Measurements from ENCODE around the gene SLC9A3. TPM values are rescaled to one million over a fixed set of nuclear protein-coding genes. Genes with fewer than 3 reads are reported as not detected.

SLC9A3 gene
- total and polyA plus RNA-seq, 7 donors, result 0.81 to 1.7 (median 1.2) TPM

DNA sequence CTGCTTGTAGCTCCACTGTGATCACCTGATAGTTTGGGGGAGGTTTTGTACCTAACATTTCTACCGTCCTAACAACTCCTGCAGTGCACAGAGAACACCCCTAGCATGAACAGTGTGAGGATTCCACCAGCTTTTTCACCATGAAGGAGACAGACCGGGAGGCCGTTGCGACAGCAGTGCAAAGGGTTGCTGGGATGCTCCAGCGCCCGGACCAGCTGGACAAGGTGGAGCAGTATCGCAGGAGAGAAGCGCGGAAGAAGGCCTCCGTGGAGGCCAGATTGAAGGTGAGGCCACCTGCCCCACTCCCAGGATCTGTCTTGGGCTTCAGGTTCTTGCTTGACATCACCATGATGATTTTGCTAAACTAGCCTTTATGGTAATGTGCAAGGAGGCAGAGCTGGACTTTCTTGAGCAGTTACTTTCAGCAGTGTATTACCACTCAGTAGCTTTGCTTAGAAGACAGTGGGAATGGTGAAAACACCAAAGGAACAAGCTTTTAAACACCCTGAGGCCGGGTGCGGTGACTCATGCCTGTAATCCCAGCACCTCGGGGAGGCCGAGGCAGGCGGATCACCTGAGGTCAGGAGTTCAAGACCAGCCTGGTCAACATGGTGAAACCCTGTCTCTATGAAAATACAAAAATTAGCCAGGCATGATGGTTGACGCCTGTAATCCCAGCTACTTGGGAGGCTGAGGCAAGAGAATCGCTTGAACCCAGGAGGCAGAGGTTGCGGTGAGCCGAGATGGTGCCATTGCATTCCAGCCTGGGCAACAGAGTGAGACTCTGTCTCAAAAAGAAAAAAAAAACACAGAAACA is 78.0 kb downstream of the SLC9A3 start:
- no peak overlapping the region for H3K4me3 ChIP-seq
- TF ChIP-seq CTCF (IDR thresholded peaks at IDR 0.05), result no peak
- intact Hi-C loops (cut with DNase I), result loop anchor here in 1 of 2 donors (10.0 kb wide), 1 partner anchor 459 kb away; no protein-coding TSS in a partner anchor
- H3K9me3 ChIP-seq, result peaks cover under 1% of the 10 kb centered on the region
- peaks cover 17% of the 10 kb centered on the region for H3K4me1 ChIP-seq
- ATAC-seq (no peak), DNase-seq (peak in 1 of 2 donors; percentile 35)
- WGBS, 3 donors, result 88 to 91% (median 88%) methylated on average over 18 to 19 of the region's 19 CpGs
- peaks cover 4 to 52% of the 10 kb centered on the region in 2 donors for H3K36me3 ChIP-seq (ENCODE audit: insufficient read depth in 1 of 2, low read depth in 1 of 2)
- H3K27ac ChIP-seq, result no peak overlapping the region
- no peaks in the 10 kb centered on the region for H3K27me3 ChIP-seq (ENCODE audit: insufficient read depth in 3 of 3, low read length in 2 of 3)

- ATAC-seq (no peak), DNase-seq (peak in 1 of 2 donors; percentile 3)
- Histone ChIP-seq H3K36me3 (ENCODE audit: insufficient read depth in 1 of 2, low read depth in 1 of 2) (peaks cover 4 to 45% of the 10 kb centered on the region in 2 donors), H3K27ac (no peak overlapping the region), H3K4me3 (no peak overlapping the region), H3K27me3 (ENCODE audit: insufficient read depth in 3 of 3, low read length in 2 of 3) (no peaks in the 10 kb centered on the region), H3K4me1 (peaks cover 17% of the 10 kb centered on the region), H3K9me3 (no peaks in the 10 kb centered on the region)
- TF ChIP-seq CTCF (IDR thresholded peaks at IDR 0.05), result no peak
- WGBS, 3 donors, result 88 to 96% (median 89%) methylated on average over 9 to 10 of the region's 10 CpGs
- intact Hi-C loops (cut with DNase I), result loop anchor here in 1 of 2 donors (10.0 kb wide), 1 partner anchor 459 kb away; no protein-coding TSS in a partner anchor
Observed at GRCh38 chr5:445591-445990, 78.7 kb downstream of the SLC9A3 start.

- ATAC-seq (no peak), DNase-seq (peak in 1 of 2 donors; percentile 35)
- 77 to 85% (median 79%) methylated on average over 8 of the region's 8 CpGs for WGBS, 3 donors
- H3K36me3 ChIP-seq (ENCODE audit: insufficient read depth in 1 of 2, low read depth in 1 of 2), result peaks cover 4 to 32% of the 10 kb centered on the region in 2 donors
- intact Hi-C loops (cut with DNase I), result loop anchor here in 1 of 2 donors (10.0 kb wide), 1 partner anchor 461 kb away; no protein-coding TSS in a partner anchor
- H3K27ac ChIP-seq, result peak overlapping the region; percentile 87
- no peaks in the 10 kb centered on the region for H3K27me3 ChIP-seq (ENCODE audit: insufficient read depth in 3 of 3, low read length in 2 of 3)
- H3K4me1 ChIP-seq, result peaks cover 17% of the 10 kb centered on the region
- H3K9me3 ChIP-seq, result no peaks in the 10 kb centered on the region
- no peak for TF ChIP-seq CTCF (IDR thresholded peaks at IDR 0.05)
- H3K4me3 ChIP-seq, result peak overlapping the region; percentile 88
Observed at GRCh38 chr5:444226-444625, 80.0 kb downstream of the SLC9A3 start.

DNA sequence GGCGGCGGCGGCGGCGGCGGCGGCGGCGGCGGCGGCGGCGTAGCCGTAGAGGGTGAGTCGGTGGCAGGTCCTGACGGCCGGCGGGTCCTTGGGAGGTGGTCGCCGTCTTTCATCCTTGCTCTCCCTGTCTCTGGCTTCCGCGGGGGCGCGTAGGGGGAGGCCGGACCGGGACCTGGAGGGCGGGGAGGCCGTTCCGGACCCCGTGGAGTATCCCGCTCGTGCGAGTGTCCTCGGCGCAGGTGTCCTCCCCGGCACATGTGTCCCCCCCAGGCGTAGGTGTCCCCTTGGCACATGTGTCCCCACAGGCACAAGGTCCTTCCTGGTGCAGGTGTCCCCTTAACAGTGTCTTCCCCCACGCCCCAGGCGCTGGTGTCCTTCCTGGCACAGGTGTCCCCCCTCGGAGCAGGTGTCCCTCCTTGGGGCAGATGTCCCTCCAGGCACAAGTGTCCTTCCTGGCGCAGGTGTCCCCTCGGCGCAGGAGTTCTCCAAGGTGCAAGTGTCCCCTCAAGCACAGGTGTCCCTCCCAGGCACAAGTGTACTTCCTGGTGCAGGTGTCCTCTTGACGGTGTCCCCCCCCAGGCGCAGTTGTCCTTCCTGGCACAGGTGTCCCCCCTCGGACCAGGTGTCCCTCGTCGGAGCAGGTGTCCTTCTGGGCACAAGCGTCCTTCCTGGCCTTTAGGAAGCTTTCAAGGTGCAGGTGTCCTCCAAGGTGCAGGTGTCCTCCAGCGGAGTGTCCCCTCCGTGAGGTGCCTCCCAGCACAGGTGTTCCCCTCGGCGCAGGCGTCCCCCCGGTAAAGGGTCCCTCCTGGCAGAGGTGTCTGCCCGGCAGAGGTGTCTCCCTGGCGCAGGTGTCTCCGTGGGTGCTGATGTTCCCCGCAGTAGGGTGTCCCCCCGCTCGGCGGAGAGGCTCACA is 80.8 kb downstream of the SLC9A3 start:
- H3K9me3 ChIP-seq, result no peaks in the 10 kb centered on the region
- TF ChIP-seq CTCF (IDR thresholded peaks at IDR 0.05), result no peak
- intact Hi-C loops (cut with DNase I), result loop anchor here in 1 of 2 donors (10.0 kb wide), 1 partner anchor 461 kb away; no protein-coding TSS in a partner anchor
- peak overlapping the region; percentile 87 for H3K27ac ChIP-seq
- H3K4me1 ChIP-seq, result peaks cover 17% of the 10 kb centered on the region
- DNase-seq (peak in 1 of 2 donors; percentile 52), ATAC-seq (peak; percentile 28 to 58 (median 42))
- H3K4me3 ChIP-seq, result peak overlapping the region; percentile 88
- no peaks in the 10 kb centered on the region for H3K27me3 ChIP-seq (ENCODE audit: insufficient read depth in 3 of 3, low read length in 2 of 3)
- H3K36me3 ChIP-seq (ENCODE audit: insufficient read depth in 1 of 2, low read depth in 1 of 2), result peaks cover 4 to 24% of the 10 kb centered on the region in 2 donors
- 14 to 22% (median 20%) methylated on average over 40 to 62 of the region's 62 CpGs for WGBS, 3 donors

Data from psoas muscle (tissue), 8 donors.